HepG2 (cell line): ENCODE data around the gene INHBE. TPM values are rescaled to one million over a fixed set of nuclear protein-coding genes. Genes with fewer than 3 reads are reported as not detected.

ENCODE experiments used
- ASH2L ChIP-seq: fragments of 300-600, 200-600 bp; sonication (generic); IDR thresholded peaks from 2 replicates; pipeline ENCODE4 v1.7.0; 2017; ENCODE audit warnings: low read depth, mild to moderate bottlenecking, moderate library complexity, mixed read lengths, low read length; ENCODE audit not compliant: insufficient read length
- FIP1L1 ChIP-seq: fragments of 200-400 bp; formaldehyde crosslinking; IDR thresholded peaks from 2 replicates; pipeline ENCODE4 v1.6.1; 2018; ENCODE audit warnings: low read depth, mild to moderate bottlenecking, low read length, moderate library complexity, borderline replicate concordance; ENCODE audit not compliant: insufficient read depth
- FOXO1 ChIP-seq: sonication (generic); formaldehyde crosslinking; IDR thresholded peaks from 2 replicates; pipeline ENCODE4 v1.4.0; 2020; ENCODE audit warnings: missing genetic modification reagents
- FOXO4 ChIP-seq: sonication (generic); formaldehyde crosslinking; conservative IDR thresholded peaks from 2 replicates; pipeline ENCODE4 v1.8.1; 2023; ENCODE audit warnings: missing genetic modification reagents
- GFI1 ChIP-seq: sonication (generic); formaldehyde crosslinking; IDR thresholded peaks from 2 replicates; pipeline ENCODE4 v1.5.0; 2020; ENCODE audit warnings: missing genetic modification reagents, mild to moderate bottlenecking, borderline replicate concordance
- HNF1B ChIP-seq: sonication (generic); formaldehyde crosslinking; IDR thresholded peaks from 2 replicates; pipeline ENCODE4 v1.5.1; 2020; ENCODE audit warnings: mild to moderate bottlenecking, moderate library complexity, missing genetic modification reagents
- JDP2 ChIP-seq: sonication (generic); formaldehyde crosslinking; IDR thresholded peaks from 2 replicates; pipeline ENCODE4 v1.8.1; 2022; ENCODE audit warnings: missing genetic modification reagents, borderline replicate concordance
- KLF13 ChIP-seq: sonication (generic); formaldehyde crosslinking; IDR thresholded peaks from 2 replicates; pipeline ENCODE4 v1.4.0; 2020; ENCODE audit warnings: mild to moderate bottlenecking, missing genetic modification reagents
- MEIS2 ChIP-seq: sonication (generic); formaldehyde crosslinking; IDR thresholded peaks from 2 replicates; pipeline ENCODE4 v1.9.0; 2021; ENCODE audit warnings: mild to moderate bottlenecking, missing genetic modification reagents
- NFKBIZ ChIP-seq: IDR thresholded peaks from 2 replicates; pipeline ENCODE4 v1.6.1; 2018; ENCODE audit warnings: missing genetic modification reagents, missing compliant biosample characterization
- PCBP1 ChIP-seq: fragments of 200-400 bp; formaldehyde crosslinking; IDR thresholded peaks from 2 replicates; pipeline ENCODE4 v1.6.1; 2017; ENCODE audit warnings: mild to moderate bottlenecking, low read depth, low read length, borderline replicate concordance
- POGZ ChIP-seq: sonication (generic); formaldehyde crosslinking; IDR thresholded peaks from 2 replicates; pipeline ENCODE4 v1.4.0; 2020; ENCODE audit warnings: mild to moderate bottlenecking, missing genetic modification reagents
- PRPF4 ChIP-seq: fragments of 200-400 bp; formaldehyde crosslinking; IDR thresholded peaks from 2 replicates; pipeline ENCODE4 v1.6.1; 2016; ENCODE audit warnings: low read length, low read depth; ENCODE audit not compliant: poor library complexity, severe bottlenecking
- SMAD3 ChIP-seq: sonication (generic); formaldehyde crosslinking; IDR thresholded peaks from 2 replicates; pipeline ENCODE4 v1.4.0; 2020; ENCODE audit warnings: missing genetic modification reagents
- SRSF9 ChIP-seq: fragments of 200-400 bp; formaldehyde crosslinking; IDR thresholded peaks from 2 replicates; pipeline ENCODE4 v1.6.1; 2018; ENCODE audit warnings: borderline replicate concordance, mild to moderate bottlenecking, low read depth, low read length; ENCODE audit not compliant: insufficient read depth, poor library complexity, severe bottlenecking
- TIGD3 ChIP-seq: sonication (generic); formaldehyde crosslinking; IDR thresholded peaks from 2 replicates; pipeline ENCODE4 v1.5.1; 2020; ENCODE audit warnings: mild to moderate bottlenecking, missing genetic modification reagents, borderline replicate concordance
- ZBTB43 ChIP-seq: sonication (generic); formaldehyde crosslinking; conservative IDR thresholded peaks from 2 replicates; pipeline ENCODE4 v1.4.0; 2020; ENCODE audit warnings: missing genetic modification reagents
- ZFP90 ChIP-seq: sonication (generic); formaldehyde crosslinking; IDR thresholded peaks from 2 replicates; pipeline ENCODE4 v1.8.0; 2022; ENCODE audit warnings: missing genetic modification reagents, mild to moderate bottlenecking, inconsistent platforms, borderline replicate concordance
- ZNF205 ChIP-seq: IDR thresholded peaks from 2 replicates; pipeline ENCODE4 v1.6.1; 2018; ENCODE audit warnings: missing biosample characterization, missing genetic modification reagents
- ZNF235 ChIP-seq: sonication (generic); formaldehyde crosslinking; IDR thresholded peaks from 2 replicates; pipeline ENCODE4 v1.8.1; 2023; ENCODE audit warnings: mild to moderate bottlenecking, missing genetic modification reagents, borderline replicate concordance
- ZNF280B ChIP-seq: sonication (generic); formaldehyde crosslinking; IDR thresholded peaks from 2 replicates; pipeline ENCODE4 v1.5.0; 2020; ENCODE audit warnings: missing genetic modification reagents, mild to moderate bottlenecking, borderline replicate concordance
- polyA plus RNA-seq, 8 experiments: library from polyadenylated mRNA; depleted of rRNA in 3 of 8; stranded (reverse) in 7 of 8; unstranded in 1 of 8; fragments of >200 nt; fragmentation: Illumina TruSeq in 4 of 8; extraction: Trizol in 4 of 8; gene quantifications; 2 replicates each; pipeline versions ENCODE4 v1.2.1 to v1.2.3, GENCODE V29; 2011 to 2016; ENCODE audit warnings: low read depth in 4 of 8, missing spikeins in 1 of 8, mixed read lengths in 1 of 8; ENCODE audit not compliant: insufficient read depth in 1 of 8
- total RNA-seq, 5 experiments: library from RNA; depleted of rRNA; stranded (reverse); fragments of >200 nt; fragmentation: Illumina TruSeq; extraction: Trizol; gene quantifications; 2 replicates each; pipeline ENCODE4 v1.2.3, GENCODE V29; 2016; ENCODE audit warnings: low read depth in 1 of 5

The INHBE gene
- total and polyA plus RNA-seq, 2 of the 13 experiments (the other 11 are each of a cell fraction or from before 2014, with no cell fraction given): 17.0 to 32.0 TPM

GRCh38 chr12:57487597-57488401 is 32.7 kb downstream of the INHBE start, which contains the start of gene MARS1 (continued):
- TF ChIP-seq ZBTB43 (CRISPR knock-in tag): no peak
- TF ChIP-seq FIP1L1: no peak
- TF ChIP-seq SMAD3: no peak
- TF ChIP-seq FOXO4: no peak
- peak; percentile 74 for TF ChIP-seq HNF1B (CRISPR knock-in tag)
- no peak for TF ChIP-seq SRSF9
- no peak for TF ChIP-seq PRPF4
- peak; percentile 73 for TF ChIP-seq ASH2L
- no peak; the same call in 1 of the 2 replicates for TF ChIP-seq MEIS2 (CRISPR knock-in tag)
- TF ChIP-seq KLF13 (CRISPR knock-in tag): no peak
- no peak for TF ChIP-seq ZNF235 (CRISPR knock-in tag)
- TF ChIP-seq PCBP1: no peak
- no peak for TF ChIP-seq FOXO1
- no peak for TF ChIP-seq ZNF280B (CRISPR knock-in tag)
- no peak for TF ChIP-seq ZNF205 (CRISPR knock-in tag)
- no peak for TF ChIP-seq JDP2 (CRISPR knock-in tag)
- no peak for TF ChIP-seq ZFP90 (CRISPR knock-in tag)
- no peak for TF ChIP-seq TIGD3 (CRISPR knock-in tag)
- no peak for TF ChIP-seq GFI1 (CRISPR knock-in tag)
- peak; percentile 76 for TF ChIP-seq POGZ
- no peak for TF ChIP-seq NFKBIZ (CRISPR knock-in tag)
